ENCODE results near the gene SYTL2. TPM values are rescaled to one million over a fixed set of nuclear protein-coding genes. Genes with fewer than 3 reads are reported as not detected.

SYTL2 gene
- polyA plus RNA-seq, 1 donor from 2014 or later, result 2.3 TPM

DNA sequence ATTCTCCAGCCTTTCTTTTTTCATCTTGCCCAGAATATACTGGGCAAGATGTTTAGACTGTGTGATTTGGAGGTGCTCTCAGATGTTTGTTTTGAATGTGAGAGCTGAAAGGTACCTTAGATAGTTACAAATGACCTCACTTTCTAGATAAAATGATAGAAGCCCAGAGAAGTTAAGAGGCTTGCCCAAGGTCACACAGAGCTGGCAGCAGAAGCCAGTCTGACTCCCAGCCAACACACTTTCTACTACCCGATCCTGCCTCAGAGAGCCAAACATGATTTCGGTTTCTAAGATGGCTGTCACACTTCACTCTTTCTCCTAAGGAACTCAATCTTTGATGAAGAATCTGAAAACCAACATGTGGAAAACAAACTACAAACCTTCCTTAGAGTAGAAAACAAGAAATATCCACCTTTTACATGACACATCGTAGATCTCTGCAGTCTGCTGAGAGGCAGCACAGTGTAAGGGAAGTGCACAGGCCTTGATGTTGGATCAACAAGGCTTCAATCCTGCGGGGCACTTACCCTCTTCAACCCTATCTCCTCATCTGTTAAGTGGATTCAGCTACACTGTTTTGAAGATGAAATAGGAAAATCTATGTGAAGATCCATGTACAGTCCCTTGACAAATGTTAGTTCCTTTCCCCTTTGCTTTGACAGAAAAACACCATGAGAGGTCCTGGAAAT lies 58.6 kb downstream of the SYTL2 start:
- no peak overlapping the region for H3K27ac ChIP-seq (ENCODE audit: low read length)
- TF ChIP-seq SMC3 (conservative IDR thresholded peaks at IDR 0.05; ENCODE audit: poor library complexity) (no peak), EZH2 (IDR thresholded peaks at IDR 0.05; ENCODE audit: borderline replicate concordance, insufficient read depth, low read length, poor library complexity, severe bottlenecking) (no peak), POLR2AphosphoS5 (IDR thresholded peaks at IDR 0.05) (no peak), EP300 (conservative IDR thresholded peaks at IDR 0.05; ENCODE audit: poor library complexity, severe bottlenecking) (no peak), MXI1 (conservative IDR thresholded peaks at IDR 0.05; ENCODE audit: poor library complexity, severe bottlenecking) (no peak), RAD21 (conservative IDR thresholded peaks at IDR 0.05) (no peak), TAF1 (IDR thresholded peaks at IDR 0.05; ENCODE audit: low read depth) (no peak)
- TF ChIP-seq, protein P1, sequence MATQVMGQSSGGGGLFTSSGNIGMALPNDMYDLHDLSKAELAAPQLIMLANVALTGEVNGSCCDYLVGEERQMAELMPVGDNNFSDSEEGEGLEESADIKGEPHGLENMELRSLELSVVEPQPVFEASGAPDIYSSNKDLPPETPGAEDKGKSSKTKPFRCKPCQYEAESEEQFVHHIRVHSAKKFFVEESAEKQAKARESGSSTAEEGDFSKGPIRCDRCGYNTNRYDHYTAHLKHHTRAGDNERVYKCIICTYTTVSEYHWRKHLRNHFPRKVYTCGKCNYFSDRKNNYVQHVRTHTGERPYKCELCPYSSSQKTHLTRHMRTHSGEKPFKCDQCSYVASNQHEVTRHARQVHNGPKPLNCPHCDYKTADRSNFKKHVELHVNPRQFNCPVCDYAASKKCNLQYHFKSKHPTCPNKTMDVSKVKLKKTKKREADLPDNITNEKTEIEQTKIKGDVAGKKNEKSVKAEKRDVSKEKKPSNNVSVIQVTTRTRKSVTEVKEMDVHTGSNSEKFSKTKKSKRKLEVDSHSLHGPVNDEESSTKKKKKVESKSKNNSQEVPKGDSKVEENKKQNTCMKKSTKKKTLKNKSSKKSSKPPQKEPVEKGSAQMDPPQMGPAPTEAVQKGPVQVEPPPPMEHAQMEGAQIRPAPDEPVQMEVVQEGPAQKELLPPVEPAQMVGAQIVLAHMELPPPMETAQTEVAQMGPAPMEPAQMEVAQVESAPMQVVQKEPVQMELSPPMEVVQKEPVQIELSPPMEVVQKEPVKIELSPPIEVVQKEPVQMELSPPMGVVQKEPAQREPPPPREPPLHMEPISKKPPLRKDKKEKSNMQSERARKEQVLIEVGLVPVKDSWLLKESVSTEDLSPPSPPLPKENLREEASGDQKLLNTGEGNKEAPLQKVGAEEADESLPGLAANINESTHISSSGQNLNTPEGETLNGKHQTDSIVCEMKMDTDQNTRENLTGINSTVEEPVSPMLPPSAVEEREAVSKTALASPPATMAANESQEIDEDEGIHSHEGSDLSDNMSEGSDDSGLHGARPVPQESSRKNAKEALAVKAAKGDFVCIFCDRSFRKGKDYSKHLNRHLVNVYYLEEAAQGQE (IDR thresholded peaks at IDR 0.05; ENCODE audit: borderline replicate concordance), result no peak
- TF ChIP-seq, protein P2, sequence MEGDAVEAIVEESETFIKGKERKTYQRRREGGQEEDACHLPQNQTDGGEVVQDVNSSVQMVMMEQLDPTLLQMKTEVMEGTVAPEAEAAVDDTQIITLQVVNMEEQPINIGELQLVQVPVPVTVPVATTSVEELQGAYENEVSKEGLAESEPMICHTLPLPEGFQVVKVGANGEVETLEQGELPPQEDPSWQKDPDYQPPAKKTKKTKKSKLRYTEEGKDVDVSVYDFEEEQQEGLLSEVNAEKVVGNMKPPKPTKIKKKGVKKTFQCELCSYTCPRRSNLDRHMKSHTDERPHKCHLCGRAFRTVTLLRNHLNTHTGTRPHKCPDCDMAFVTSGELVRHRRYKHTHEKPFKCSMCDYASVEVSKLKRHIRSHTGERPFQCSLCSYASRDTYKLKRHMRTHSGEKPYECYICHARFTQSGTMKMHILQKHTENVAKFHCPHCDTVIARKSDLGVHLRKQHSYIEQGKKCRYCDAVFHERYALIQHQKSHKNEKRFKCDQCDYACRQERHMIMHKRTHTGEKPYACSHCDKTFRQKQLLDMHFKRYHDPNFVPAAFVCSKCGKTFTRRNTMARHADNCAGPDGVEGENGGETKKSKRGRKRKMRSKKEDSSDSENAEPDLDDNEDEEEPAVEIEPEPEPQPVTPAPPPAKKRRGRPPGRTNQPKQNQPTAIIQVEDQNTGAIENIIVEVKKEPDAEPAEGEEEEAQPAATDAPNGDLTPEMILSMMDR (IDR thresholded peaks at IDR 0.05; ENCODE audit: poor library complexity, severe bottlenecking), result no peak
- H3K27me3 ChIP-seq (ENCODE audit: insufficient read depth, low read depth, low read length), result no peaks in the 10 kb centered on the region
- H3K9me3 ChIP-seq (ENCODE audit: low read length), result no peaks in the 10 kb centered on the region
- no peaks in the 10 kb centered on the region for H3K79me2 ChIP-seq (replicated peaks; ENCODE audit: insufficient read depth, low read length)
- no peaks in the 10 kb centered on the region for H3F3A ChIP-seq (ENCODE audit: insufficient read depth, low read length, poor library complexity, severe bottlenecking)
- H2AFZ ChIP-seq (ENCODE audit: low read depth, low read length), result no peak overlapping the region
- no peak overlapping the region for H3K4me3 ChIP-seq (ENCODE audit: low read length)
- no peaks in the 10 kb centered on the region for H3K36me3 ChIP-seq (ENCODE audit: insufficient read depth, low read length)
- H3K9ac ChIP-seq (ENCODE audit: low read length), result no peak overlapping the region
- no peaks in the 10 kb centered on the region for H4K20me1 ChIP-seq (ENCODE audit: insufficient read depth)
- H3K9me2 ChIP-seq (ENCODE audit: insufficient read depth, low read length), result no peaks in the 10 kb centered on the region
- H3K4me2 ChIP-seq (ENCODE audit: low read length), result no peak overlapping the region

DNA sequence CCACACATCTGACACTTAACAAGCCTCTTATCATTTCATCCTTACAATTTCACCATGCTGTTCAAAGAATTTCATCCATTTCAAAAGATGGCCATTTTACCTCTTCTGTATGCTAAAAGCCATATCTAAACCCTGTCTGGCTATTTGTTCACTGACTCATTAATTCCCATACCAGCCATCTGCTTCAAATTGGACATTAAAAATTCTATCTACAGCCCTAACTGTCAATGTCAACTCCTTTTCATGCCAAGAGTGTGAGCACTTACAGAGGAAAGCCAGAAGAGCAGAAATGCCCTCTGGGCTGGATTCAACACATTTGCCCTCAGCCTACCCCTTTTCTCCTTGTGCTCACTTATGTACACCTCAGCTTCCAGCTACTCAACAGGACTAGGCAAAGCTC lies 59.2 kb downstream of the SYTL2 start:
- Histone ChIP-seq H3K9me2 (ENCODE audit: insufficient read depth, low read length) (no peaks in the 10 kb centered on the region), H3K4me2 (ENCODE audit: low read length) (no peak overlapping the region), H3K4me3 (ENCODE audit: low read length) (no peak overlapping the region), H3K27ac (ENCODE audit: low read length) (no peak overlapping the region), H3K79me2 (replicated peaks; ENCODE audit: insufficient read depth, low read length) (no peaks in the 10 kb centered on the region), H3K27me3 (ENCODE audit: insufficient read depth, low read depth, low read length) (no peaks in the 10 kb centered on the region), H3K36me3 (ENCODE audit: insufficient read depth, low read length) (no peaks in the 10 kb centered on the region), H2AFZ (ENCODE audit: low read depth, low read length) (no peak overlapping the region), H3K9me3 (ENCODE audit: low read length) (no peaks in the 10 kb centered on the region), H3K9ac (ENCODE audit: low read length) (no peak overlapping the region), H4K20me1 (ENCODE audit: insufficient read depth) (no peaks in the 10 kb centered on the region), H3F3A (ENCODE audit: insufficient read depth, low read length, poor library complexity, severe bottlenecking) (no peaks in the 10 kb centered on the region)
- TF ChIP-seq MXI1 (conservative IDR thresholded peaks at IDR 0.05; ENCODE audit: poor library complexity, severe bottlenecking) (no peak), EZH2 (IDR thresholded peaks at IDR 0.05; ENCODE audit: borderline replicate concordance, insufficient read depth, low read length, poor library complexity, severe bottlenecking) (no peak), SMC3 (conservative IDR thresholded peaks at IDR 0.05; ENCODE audit: poor library complexity) (no peak), EP300 (conservative IDR thresholded peaks at IDR 0.05; ENCODE audit: poor library complexity, severe bottlenecking) (no peak), RAD21 (conservative IDR thresholded peaks at IDR 0.05) (no peak), TAF1 (IDR thresholded peaks at IDR 0.05; ENCODE audit: low read depth) (no peak), POLR2AphosphoS5 (IDR thresholded peaks at IDR 0.05) (no peak)
- TF ChIP-seq, protein P1 (IDR thresholded peaks at IDR 0.05; ENCODE audit: borderline replicate concordance), result no peak
- TF ChIP-seq, protein P2 (IDR thresholded peaks at IDR 0.05; ENCODE audit: poor library complexity, severe bottlenecking), result no peak

All from neural cell (in vitro differentiated cells).